ENCODE measurements around the gene PLIN3.
"Not testable (repeated sequence)": the region's sequence is repeated elsewhere in the genome, so short reads cannot be mapped to it uniquely, and the experiment has no call there.

The PLIN3 gene

DNA sequence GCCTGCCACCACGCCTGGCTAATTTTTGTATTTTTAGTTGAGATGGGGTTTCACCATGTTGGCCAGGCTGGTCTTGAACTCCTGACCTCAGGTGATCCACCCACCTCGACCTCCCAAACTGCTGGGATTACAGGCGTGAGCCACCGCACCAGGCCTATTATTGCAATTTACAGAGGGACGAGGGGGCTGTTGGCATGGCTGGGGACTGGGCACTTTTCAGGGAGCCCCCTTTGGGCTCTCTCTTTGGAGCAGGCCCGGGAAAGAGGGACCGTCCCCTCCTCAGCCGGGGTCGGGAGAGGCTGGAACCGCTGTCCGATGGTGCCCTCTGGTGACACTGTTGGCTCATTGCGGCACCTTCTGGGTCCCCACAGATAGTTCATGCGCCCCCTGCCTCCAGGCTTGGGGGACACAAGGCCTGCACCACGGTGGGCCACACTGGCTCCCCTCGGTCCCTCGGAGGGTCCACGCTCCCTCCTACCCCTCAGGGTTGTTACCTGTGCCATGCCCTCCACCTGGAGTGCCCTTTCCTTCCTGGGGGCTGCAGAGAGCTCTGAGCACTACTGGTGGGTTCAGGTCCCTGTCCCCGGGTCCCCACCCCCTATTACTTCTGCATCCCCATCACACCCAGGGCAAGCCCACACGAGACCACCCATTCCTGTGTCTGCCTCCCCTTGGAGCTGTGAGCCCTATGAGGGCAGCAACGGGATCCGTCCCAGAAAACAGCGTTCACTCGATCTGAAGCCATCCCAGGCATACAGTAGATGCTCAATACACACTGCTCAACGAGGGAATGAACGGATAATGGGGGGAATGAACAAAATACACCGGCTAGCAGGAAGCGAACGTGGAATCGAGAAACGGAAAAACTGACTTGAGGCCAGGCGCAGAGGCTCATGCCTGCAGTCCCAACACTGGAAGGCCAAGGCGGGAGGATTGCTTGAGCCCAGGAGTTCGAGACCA lies 63.5 kb downstream of the PLIN3 start:
- POLR2A ChIA-PET (ENCODE audit: low non-redundant PET) = no interaction called here
- peak; percentile 46 for DNase-seq (ENCODE audit: low spot score)

DNA sequence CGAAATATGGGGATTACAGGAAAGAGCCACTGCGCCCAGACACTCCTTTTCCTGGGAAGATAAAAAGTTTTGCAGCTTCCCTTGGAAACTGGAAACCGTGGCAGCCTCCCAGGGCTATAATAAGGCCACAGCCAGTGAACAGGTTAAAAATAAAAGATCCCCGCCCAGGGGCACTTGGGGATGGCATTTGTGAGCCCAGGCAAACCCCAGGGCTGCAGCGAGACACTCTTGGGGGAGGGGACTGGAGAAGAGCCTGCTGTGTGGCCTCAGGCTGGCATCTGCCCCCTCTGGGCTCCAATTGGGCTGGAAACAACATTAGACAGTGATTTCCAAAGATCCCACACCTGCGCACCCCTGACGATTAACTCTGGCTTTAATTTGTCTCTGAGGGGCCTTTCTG lies 64.8 kb downstream of the PLIN3 start:
- CTCF ChIA-PET = interaction anchor here (0.9 kb wide), 1 partner anchor 70 kb away, joined by 3 read pairs; no protein-coding TSS in a partner anchor
- no peak for DNase-seq (ENCODE audit: low spot score)
- H3K27ac ChIP-seq = no peak overlapping the region
- POLR2A ChIA-PET (ENCODE audit: low non-redundant PET) = no interaction called here
- TF ChIP-seq, protein P1, sequence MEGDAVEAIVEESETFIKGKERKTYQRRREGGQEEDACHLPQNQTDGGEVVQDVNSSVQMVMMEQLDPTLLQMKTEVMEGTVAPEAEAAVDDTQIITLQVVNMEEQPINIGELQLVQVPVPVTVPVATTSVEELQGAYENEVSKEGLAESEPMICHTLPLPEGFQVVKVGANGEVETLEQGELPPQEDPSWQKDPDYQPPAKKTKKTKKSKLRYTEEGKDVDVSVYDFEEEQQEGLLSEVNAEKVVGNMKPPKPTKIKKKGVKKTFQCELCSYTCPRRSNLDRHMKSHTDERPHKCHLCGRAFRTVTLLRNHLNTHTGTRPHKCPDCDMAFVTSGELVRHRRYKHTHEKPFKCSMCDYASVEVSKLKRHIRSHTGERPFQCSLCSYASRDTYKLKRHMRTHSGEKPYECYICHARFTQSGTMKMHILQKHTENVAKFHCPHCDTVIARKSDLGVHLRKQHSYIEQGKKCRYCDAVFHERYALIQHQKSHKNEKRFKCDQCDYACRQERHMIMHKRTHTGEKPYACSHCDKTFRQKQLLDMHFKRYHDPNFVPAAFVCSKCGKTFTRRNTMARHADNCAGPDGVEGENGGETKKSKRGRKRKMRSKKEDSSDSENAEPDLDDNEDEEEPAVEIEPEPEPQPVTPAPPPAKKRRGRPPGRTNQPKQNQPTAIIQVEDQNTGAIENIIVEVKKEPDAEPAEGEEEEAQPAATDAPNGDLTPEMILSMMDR (conservative IDR thresholded peaks at IDR 0.05; ENCODE audit: low read depth) = no peak

More for the DNA sequence above, 63.5 kb downstream of the PLIN3 start:
- no peak overlapping the region for H3K27ac ChIP-seq
- TF ChIP-seq, protein P1 (conservative IDR thresholded peaks at IDR 0.05; ENCODE audit: low read depth) = peak; percentile 86
- CTCF ChIA-PET = interaction anchor here (0.6 to 1.5 kb wide), 6 partner anchors 13 to 107 kb away, joined by 4 to 19 read pairs (median 6); partner anchors contain the start of gene FEM1A

DNA sequence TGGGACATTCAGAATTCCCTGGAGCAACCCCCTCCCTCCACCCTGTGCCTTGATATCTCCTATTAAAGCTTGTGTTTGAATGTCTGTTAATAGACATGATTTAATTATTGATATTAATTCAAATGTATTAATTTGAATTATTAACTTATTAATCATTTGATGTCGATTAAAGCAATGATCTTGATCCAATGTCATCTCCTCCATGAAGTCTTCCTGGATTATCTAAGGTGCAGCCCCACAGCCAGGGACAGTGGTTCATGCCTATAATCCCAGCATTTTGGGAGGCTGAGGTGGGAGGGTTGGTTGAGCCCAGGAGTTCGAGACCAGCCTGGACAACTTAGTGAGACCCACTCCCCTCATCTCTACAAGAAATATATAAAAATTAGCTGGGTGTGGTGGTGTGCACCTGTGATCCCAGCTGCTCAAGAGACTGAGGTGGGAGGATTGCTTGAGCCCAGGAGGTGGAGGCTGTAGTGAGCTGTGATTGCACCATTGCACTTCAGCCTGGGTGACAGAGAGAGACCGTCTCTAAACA lies 66.3 kb downstream of the PLIN3 start:
- POLR2A ChIA-PET (ENCODE audit: low non-redundant PET) = no interaction called here
- peak overlapping the region; percentile 67 for H3K27ac ChIP-seq
- CTCF ChIA-PET = interaction anchor here (0.6 to 2.0 kb wide), 2 partner anchors 10 to 23 kb away, joined by 3 to 6 read pairs; no protein-coding TSS in a partner anchor
- DNase-seq (ENCODE audit: low spot score) = no peak
- TF ChIP-seq, protein P1 (conservative IDR thresholded peaks at IDR 0.05; ENCODE audit: low read depth) = no peak

DNA sequence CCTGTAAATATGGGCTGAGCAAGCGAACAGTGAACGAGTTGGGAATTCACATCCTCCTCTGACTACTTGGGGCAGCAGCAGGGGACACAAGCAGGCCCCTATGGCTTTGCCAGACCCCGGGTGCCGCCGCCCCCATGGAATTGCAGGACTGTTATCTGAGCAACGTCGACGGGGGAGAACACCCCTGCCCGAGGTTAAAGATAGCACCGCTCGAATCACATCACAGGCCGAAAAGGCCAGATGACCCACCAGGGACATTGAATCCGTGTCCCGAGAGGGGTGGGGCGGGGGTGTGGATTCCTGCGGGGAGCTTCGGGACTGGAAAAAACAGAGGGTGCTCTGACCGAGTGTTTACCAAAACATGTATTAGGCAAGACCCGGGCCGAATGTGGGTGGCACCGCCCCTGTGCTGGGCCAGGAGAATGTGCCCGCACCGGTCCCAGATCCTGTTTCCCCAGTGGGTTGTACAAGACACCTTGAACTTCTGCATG lies 66.8 kb downstream of the PLIN3 start:
- POLR2A ChIA-PET (ENCODE audit: low non-redundant PET) = no interaction called here

DNA sequence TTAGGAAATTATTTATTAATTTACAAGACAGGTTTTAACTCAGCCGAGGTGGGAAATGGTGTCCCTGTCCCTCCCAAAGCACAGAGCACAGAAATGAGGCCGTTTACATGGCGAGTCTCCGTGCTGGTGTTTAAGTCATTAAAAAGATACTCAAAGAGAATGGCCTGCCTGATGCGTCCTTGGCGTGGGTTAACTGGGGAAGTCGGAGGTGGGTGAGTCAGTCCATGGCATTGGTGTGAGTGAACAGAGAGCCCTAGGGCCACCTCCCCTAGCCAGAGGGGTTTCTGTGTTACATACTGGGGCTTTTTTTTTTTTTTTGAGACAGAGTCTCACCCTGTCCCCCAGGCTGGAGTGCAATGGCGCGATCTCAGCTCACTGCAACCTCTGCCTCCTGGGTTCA lies 72.1 kb downstream of the PLIN3 start:
- ChIA-PET CTCF (interaction anchor here (1.3 kb wide), 1 partner anchor 56 kb away, joined by 5 read pairs; no protein-coding TSS in a partner anchor), POLR2A (ENCODE audit: low non-redundant PET) (interaction anchor here (0.9 kb wide), 1 partner anchor 53 kb away, joined by 9 read pairs; no protein-coding TSS in a partner anchor)
- TF ChIP-seq, protein P1 (conservative IDR thresholded peaks at IDR 0.05; ENCODE audit: low read depth) = no peak
- H3K27ac ChIP-seq = peak overlapping the region; percentile 89
- peak; percentile 44 for DNase-seq (ENCODE audit: low spot score)

More for the DNA sequence above, 66.8 kb downstream of the PLIN3 start:
- CTCF ChIA-PET = interaction anchor here (0.8 to 2.0 kb wide), 2 partner anchors 9 to 10 kb away, joined by 3 to 6 read pairs; partner anchors contain the start of gene FEM1A
- DNase-seq (ENCODE audit: low spot score) = peak; percentile 64
- TF ChIP-seq, protein P1 (conservative IDR thresholded peaks at IDR 0.05; ENCODE audit: low read depth) = no peak
- H3K27ac ChIP-seq = peak overlapping the region; percentile 67

DNA sequence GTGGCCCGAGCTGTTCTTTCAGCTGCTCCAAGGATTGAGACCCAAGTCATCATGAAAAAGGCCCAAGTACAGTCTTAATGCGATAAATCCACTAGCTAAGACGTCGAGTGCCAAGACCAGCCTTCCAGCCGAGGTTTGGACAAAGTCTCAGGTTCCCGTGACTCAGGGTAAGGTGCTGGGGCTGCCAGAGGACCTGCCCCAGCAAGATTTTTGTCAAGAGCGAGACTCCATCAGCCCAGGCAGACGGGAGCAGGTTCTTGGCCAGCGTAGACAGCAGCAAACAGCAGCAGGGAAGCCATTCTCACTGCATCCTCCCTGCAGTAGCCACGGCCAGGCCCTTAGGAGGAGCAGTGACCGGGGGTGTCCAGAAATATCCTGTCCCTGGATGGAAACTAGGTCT lies 72.5 kb downstream of the PLIN3 start:
- ChIA-PET CTCF (interaction anchor here (0.6 to 1.3 kb wide), 2 partner anchors 16 to 57 kb away, joined by 5 read pairs; no protein-coding TSS in a partner anchor), POLR2A (ENCODE audit: low non-redundant PET) (interaction anchor here (0.9 kb wide), 1 partner anchor 52 kb away, joined by 9 read pairs; no protein-coding TSS in a partner anchor)
- TF ChIP-seq, protein P1 (conservative IDR thresholded peaks at IDR 0.05; ENCODE audit: low read depth) = no peak
- H3K27ac ChIP-seq = peak overlapping the region; percentile 89
- DNase-seq (ENCODE audit: low spot score) = peak; percentile 62

DNA sequence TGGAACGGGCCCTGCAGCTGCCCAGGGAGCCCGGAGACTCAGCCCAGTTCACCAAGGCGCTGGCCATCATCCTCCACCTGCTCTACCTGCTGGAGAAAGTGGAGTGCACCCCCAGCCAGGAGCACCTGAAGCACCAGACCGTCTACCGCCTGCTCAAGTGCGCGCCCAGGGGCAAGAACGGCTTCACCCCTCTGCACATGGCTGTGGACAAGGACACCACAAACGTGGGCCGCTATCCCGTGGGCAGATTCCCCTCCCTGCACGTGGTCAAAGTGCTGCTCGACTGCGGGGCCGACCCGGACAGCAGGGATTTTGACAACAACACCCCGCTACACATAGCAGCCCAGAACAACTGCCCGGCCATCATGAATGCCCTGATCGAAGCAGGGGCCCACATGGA lies 74.2 kb downstream of the PLIN3 start:
- peak overlapping the region; percentile 89 for H3K27ac ChIP-seq
- POLR2A ChIA-PET (ENCODE audit: low non-redundant PET); DNase-seq (ENCODE audit: low spot score): not testable (repeated sequence)
- CTCF ChIA-PET = interaction anchor here (0.6 kb wide), 2 partner anchors 58 to 73 kb away, joined by 3 read pairs; no protein-coding TSS in a partner anchor

DNA sequence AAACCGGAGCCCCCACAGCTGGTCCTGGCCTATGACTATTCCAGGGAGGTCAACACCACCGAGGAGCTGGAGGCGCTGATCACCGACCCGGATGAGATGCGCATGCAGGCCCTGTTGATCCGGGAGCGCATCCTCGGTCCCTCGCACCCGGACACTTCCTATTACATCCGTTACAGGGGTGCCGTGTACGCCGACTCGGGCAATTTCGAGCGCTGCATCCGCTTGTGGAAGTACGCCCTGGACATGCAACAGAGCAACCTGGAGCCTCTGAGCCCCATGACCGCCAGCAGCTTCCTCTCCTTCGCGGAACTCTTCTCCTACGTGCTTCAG lies 74.6 kb downstream of the PLIN3 start:
- DNase-seq (ENCODE audit: low spot score); POLR2A ChIA-PET (ENCODE audit: low non-redundant PET): not testable (repeated sequence)
- peak overlapping the region; percentile 89 for H3K27ac ChIP-seq
- CTCF ChIA-PET = interaction anchor here (0.6 kb wide), 1 partner anchor 73 kb away, joined by 3 read pairs; no protein-coding TSS in a partner anchor
